ENCODE results near the gene DCC.

GRCh38 chr18:52953387-52953786, 613.4 kb downstream of the DCC start:
- TF ChIP-seq KDM1A (IDR thresholded peaks at IDR 0.05; ENCODE audit: low read depth) (no peak), ESRRA (IDR thresholded peaks at IDR 0.05; ENCODE audit: borderline replicate concordance, low read length) (no peak), CTCF (IDR thresholded peaks at IDR 0.05) (no peak), JUNB (IDR thresholded peaks at IDR 0.05) (no peak), REST (IDR thresholded peaks at IDR 0.05) (no peak), TP53 (CRISPR knock-in tag; IDR thresholded peaks at IDR 0.05) (no peak), CBX2 (IDR thresholded peaks at IDR 0.05; ENCODE audit: borderline replicate concordance, low read depth) (no peak), MAFK (IDR thresholded peaks at IDR 0.05; ENCODE audit: partially characterized antibody) (no peak), POLR2AphosphoS2 (conservative IDR thresholded peaks at IDR 0.05; ENCODE audit: low read length) (no peak), RAD21 (conservative IDR thresholded peaks at IDR 0.05 in 1 of 2, IDR thresholded peaks at IDR 0.05 in 1 of 2) (no peak), MYC (IDR thresholded peaks at IDR 0.05; ENCODE audit: borderline replicate concordance, low read length) (no peak), HOXA7 (CRISPR knock-in tag; IDR thresholded peaks at IDR 0.05) (no peak), ZFP36 (IDR thresholded peaks at IDR 0.05; ENCODE audit: borderline replicate concordance, partially characterized antibody) (no peak), KDM5A (IDR thresholded peaks at IDR 0.05) (no peak)

Measured in A549 (cell line).